ENCODE measurements around the gene KCNC1. TPM values are rescaled to one million over a fixed set of nuclear protein-coding genes. Genes with fewer than 3 reads are reported as not detected.

The KCNC1 gene
- total and polyA plus RNA-seq, 9 of the 15 experiments (the other 6 are each of a cell fraction or from before 2014, with no cell fraction given) = 0.05 to 0.08 TPM; not detected in 7

GRCh38 chr11:17719938-17720795 lies 14.4 kb upstream of the KCNC1 start:
- H3K4me3 ChIP-seq = no peak overlapping the region
- no peak overlapping the region for H3K27ac ChIP-seq (ENCODE audit: extremely low read depth, low read depth, low read length)
- H3K4me2 ChIP-seq (ENCODE audit: insufficient read depth, low read length) = no peak overlapping the region
- in situ Hi-C loops (cut with MboI) (loop anchor here (10.0 kb wide), 1 partner anchor 115 kb away; no protein-coding TSS in a partner anchor), intact Hi-C loops (cut with micrococcal nuclease) (no loop called here)
- H3K9me1 ChIP-seq (ENCODE audit: control insufficient read depth, insufficient read depth, low read length) = no peaks in the 10 kb centered on the region
- no peaks in the 10 kb centered on the region; the same call in 1 of the 2 replicates for H4K20me1 ChIP-seq (replicated peaks; ENCODE audit: control insufficient read depth, insufficient read depth, low read length)
- no peak for ATAC-seq
- no peak overlapping the region for H3K9ac ChIP-seq (ENCODE audit: insufficient read depth in 1 of 2, low read depth in 2 of 2, low read length in 2 of 2)
- CTCF ChIA-PET (ENCODE audit: low intra/inter-chr PET ratio) = no interaction called here
- BruUV-seq (replicated peaks) = no TSS peak
- peaks cover 0 to 10% of the 10 kb centered on the region in 2 experiments; a peak in 2 of 5 replicates for H3K4me1 ChIP-seq (replicated peaks in 1 of 2; ENCODE audit: control insufficient read depth in 2 of 2, insufficient read depth in 2 of 2, low read length in 2 of 2)
- no peak for DNase-seq (ENCODE audit: extremely low read depth in 1 of 4, low spot score in 3 of 4)
- H2AFZ ChIP-seq (ENCODE audit: low read depth, low read length) = no peak overlapping the region
- H3K36me3 ChIP-seq (ENCODE audit: control insufficient read depth, insufficient read depth, low read length) = no peaks in the 10 kb centered on the region
- H3K79me2 ChIP-seq (ENCODE audit: control insufficient read depth, insufficient read depth, low read length) = no peaks in the 10 kb centered on the region
- POLR2A ChIA-PET = no interaction called here
- FAIRE-seq = no peak
- 53% methylated on average over 42 of the region's 85 CpGs for WGBS (ENCODE audit: insufficient coverage, low coverage, missing lambda C conversion rate)
- H3K9me3 ChIP-seq (replicated peaks; ENCODE audit: control insufficient read depth, insufficient read depth, low read depth, low read length) = no peaks in the 10 kb centered on the region
- H3K27me3 ChIP-seq (ENCODE audit: control insufficient read depth in 2 of 2, insufficient read depth in 2 of 2, low read length in 2 of 2) = peaks cover 0 to 30% of the 10 kb centered on the region in 2 experiments; a peak in 2 of 5 replicates
- TF ChIP-seq ZBTB33 (CRISPR knock-in tag; IDR thresholded peaks at IDR 0.05) (peak; percentile 17; the same call in 1 of the 2 replicates), CTCF (IDR thresholded peaks at IDR 0.05 in 2 of 3, conservative IDR thresholded peaks at IDR 0.05 in 1 of 3; ENCODE audit: insufficient read depth in 2 of 3, low read depth in 1 of 3, low read length in 3 of 3) (0 out of 6 replicates have a peak, but pooled peaks of 1 of the 3 experiments have one; percentile 4), DPF2 (IDR thresholded peaks at IDR 0.05) (no peak), TBP (optimal IDR thresholded peaks at IDR 0.05; ENCODE audit: low read depth, low read length) (no peak), FOXK2 (conservative IDR thresholded peaks at IDR 0.05 in 1 of 2, IDR thresholded peaks at IDR 0.05 in 1 of 2; ENCODE audit: low read depth in 2 of 2) (no peak)

All from K562 (cell line).